Measurements from ENCODE around the gene NXPE1. TPM values are rescaled to one million over a fixed set of nuclear protein-coding genes. Genes with fewer than 3 reads are reported as not detected.

NXPE1 gene
- total RNA-seq, 1 experiment from 2014 or later = not detected

DNA sequence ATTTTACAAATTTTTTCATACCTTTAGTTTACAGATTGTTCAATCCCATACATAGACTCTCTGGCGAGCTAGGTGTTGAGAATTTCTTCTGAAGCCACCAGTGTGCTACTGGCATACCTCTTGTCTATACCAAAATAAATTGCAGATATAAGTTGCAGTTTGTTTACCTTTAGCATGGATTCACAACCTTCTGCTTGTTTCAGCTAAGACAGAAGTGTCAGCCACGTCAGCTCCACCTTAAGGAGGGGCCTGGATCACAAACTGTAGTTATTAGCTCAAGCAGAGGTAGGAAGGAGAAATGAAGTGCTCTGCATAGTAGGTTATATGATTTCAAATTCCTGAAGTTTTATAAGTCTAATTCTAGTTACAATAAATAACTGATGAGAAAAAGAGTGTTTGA lies 35.9 kb upstream of the NXPE1 start, which contains the start of gene NXPE4:
Gene NXPE4 (minus strand): TSS at position 216 of the 400 bp plus-strand sequence. CDS start 1,027 bp downstream, outside the sequence.
- TF ChIP-seq CBX3 (IDR thresholded peaks at IDR 0.05; ENCODE audit: low read depth) (no peak), YY1 (IDR thresholded peaks at IDR 0.05; ENCODE audit: extremely low read depth, insufficient replicate concordance, low read depth, low read length) (no peak), SIN3A (IDR thresholded peaks at IDR 0.05; ENCODE audit: low read depth) (no peak), ZFX (IDR thresholded peaks at IDR 0.05) (no peak), SRF (IDR thresholded peaks at IDR 0.05; ENCODE audit: low read depth) (no peak), FOSL1 (IDR thresholded peaks at IDR 0.05; ENCODE audit: low read depth) (no peak), SP1 (IDR thresholded peaks at IDR 0.05; ENCODE audit: low read depth) (no peak), TCF7L2 (IDR thresholded peaks at IDR 0.05; ENCODE audit: borderline replicate concordance, extremely low read depth, insufficient read depth, insufficient read length) (no peak), JUND (IDR thresholded peaks at IDR 0.05) (no peak), ZNF274 (IDR thresholded peaks at IDR 0.05; ENCODE audit: low read depth, low read length) (no peak), CEBPB (IDR thresholded peaks at IDR 0.05; ENCODE audit: low read depth) (no peak), EZH2 (IDR thresholded peaks at IDR 0.05) (no peak), RAD21 (IDR thresholded peaks at IDR 0.05; ENCODE audit: low read depth) (no peak), POLR2A (IDR thresholded peaks at IDR 0.05; ENCODE audit: borderline replicate concordance, extremely low read depth, insufficient read depth, insufficient read length) (no peak), EGR1 (IDR thresholded peaks at IDR 0.05; ENCODE audit: low read depth) (no peak)
- TF ChIP-seq, protein P1, sequence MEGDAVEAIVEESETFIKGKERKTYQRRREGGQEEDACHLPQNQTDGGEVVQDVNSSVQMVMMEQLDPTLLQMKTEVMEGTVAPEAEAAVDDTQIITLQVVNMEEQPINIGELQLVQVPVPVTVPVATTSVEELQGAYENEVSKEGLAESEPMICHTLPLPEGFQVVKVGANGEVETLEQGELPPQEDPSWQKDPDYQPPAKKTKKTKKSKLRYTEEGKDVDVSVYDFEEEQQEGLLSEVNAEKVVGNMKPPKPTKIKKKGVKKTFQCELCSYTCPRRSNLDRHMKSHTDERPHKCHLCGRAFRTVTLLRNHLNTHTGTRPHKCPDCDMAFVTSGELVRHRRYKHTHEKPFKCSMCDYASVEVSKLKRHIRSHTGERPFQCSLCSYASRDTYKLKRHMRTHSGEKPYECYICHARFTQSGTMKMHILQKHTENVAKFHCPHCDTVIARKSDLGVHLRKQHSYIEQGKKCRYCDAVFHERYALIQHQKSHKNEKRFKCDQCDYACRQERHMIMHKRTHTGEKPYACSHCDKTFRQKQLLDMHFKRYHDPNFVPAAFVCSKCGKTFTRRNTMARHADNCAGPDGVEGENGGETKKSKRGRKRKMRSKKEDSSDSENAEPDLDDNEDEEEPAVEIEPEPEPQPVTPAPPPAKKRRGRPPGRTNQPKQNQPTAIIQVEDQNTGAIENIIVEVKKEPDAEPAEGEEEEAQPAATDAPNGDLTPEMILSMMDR (IDR thresholded peaks at IDR 0.05 in 2 of 3, conservative IDR thresholded peaks at IDR 0.05 in 1 of 3; ENCODE audit: borderline replicate concordance in 1 of 3, insufficient read depth in 1 of 3, low read depth in 2 of 3, low read length in 2 of 3) = no peak
- TF ChIP-seq, protein P2, sequence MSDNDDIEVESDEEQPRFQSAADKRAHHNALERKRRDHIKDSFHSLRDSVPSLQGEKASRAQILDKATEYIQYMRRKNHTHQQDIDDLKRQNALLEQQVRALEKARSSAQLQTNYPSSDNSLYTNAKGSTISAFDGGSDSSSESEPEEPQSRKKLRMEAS (IDR thresholded peaks at IDR 0.05) = no peak
- TF ChIP-seq, protein P3, sequence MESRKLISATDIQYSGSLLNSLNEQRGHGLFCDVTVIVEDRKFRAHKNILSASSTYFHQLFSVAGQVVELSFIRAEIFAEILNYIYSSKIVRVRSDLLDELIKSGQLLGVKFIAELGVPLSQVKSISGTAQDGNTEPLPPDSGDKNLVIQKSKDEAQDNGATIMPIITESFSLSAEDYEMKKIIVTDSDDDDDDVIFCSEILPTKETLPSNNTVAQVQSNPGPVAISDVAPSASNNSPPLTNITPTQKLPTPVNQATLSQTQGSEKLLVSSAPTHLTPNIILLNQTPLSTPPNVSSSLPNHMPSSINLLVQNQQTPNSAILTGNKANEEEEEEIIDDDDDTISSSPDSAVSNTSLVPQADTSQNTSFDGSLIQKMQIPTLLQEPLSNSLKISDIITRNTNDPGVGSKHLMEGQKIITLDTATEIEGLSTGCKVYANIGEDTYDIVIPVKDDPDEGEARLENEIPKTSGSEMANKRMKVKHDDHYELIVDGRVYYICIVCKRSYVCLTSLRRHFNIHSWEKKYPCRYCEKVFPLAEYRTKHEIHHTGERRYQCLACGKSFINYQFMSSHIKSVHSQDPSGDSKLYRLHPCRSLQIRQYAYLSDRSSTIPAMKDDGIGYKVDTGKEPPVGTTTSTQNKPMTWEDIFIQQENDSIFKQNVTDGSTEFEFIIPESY (IDR thresholded peaks at IDR 0.05; ENCODE audit: extremely low read depth, insufficient replicate concordance, low read length) = no peak
- TF ChIP-seq, protein P4, sequence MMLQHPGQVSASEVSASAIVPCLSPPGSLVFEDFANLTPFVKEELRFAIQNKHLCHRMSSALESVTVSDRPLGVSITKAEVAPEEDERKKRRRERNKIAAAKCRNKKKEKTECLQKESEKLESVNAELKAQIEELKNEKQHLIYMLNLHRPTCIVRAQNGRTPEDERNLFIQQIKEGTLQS (IDR thresholded peaks at IDR 0.05) = no peak
- CTCF ChIA-PET = no interaction called here
- ATAC-seq (no peak), DNase-seq (ENCODE audit: low read depth, low spot score) (no peak)
- Histone ChIP-seq H2AFZ (ENCODE audit: low read depth, low read length, poor library complexity, severe bottlenecking) (no peak within 1 kb of the TSS), H3K9me2 (ENCODE audit: insufficient read depth) (no peaks in the 10 kb centered on the region), H3K4me1 (ENCODE audit: control insufficient read depth in 1 of 2, insufficient read depth in 2 of 2, low read length in 2 of 2) (no peaks in the 10 kb centered on the region), H3K36me3 (ENCODE audit: control insufficient read depth in 1 of 2, insufficient read depth in 2 of 2, low read length in 2 of 2) (no peaks in the 10 kb centered on the region), H3K9ac (ENCODE audit: low read length) (no peak within 1 kb of the TSS), H3K4me2 (ENCODE audit: low read length) (no peak within 1 kb of the TSS), H3K27me3 (ENCODE audit: insufficient read depth, low read length) (no peaks in the 10 kb centered on the region), H4K20me1 (ENCODE audit: insufficient read depth) (no peaks in the 10 kb centered on the region), H3K27ac (ENCODE audit: low read depth, low read length) (no peak within 1 kb of the TSS), H3K4me3 (replicated peaks in 1 of 2; ENCODE audit: low read depth in 1 of 2, low read length in 2 of 2) (no peak within 1 kb of the TSS), H3K9me3 (ENCODE audit: control insufficient read depth in 1 of 2, insufficient read depth in 1 of 2, low read depth in 1 of 2, low read length in 2 of 2) (no peaks in the 10 kb centered on the region), H3K79me2 (ENCODE audit: insufficient read depth, low read length) (no peaks in the 10 kb centered on the region)
- BruUV-seq (replicated peaks) = no TSS peak
- intact Hi-C loops (cut with micrococcal nuclease) = no loop called here
- RAD21 ChIA-PET (ENCODE audit: low non-redundant PET in 1 of 2, low total read pairs in 2 of 2, uncharacterized antibody in 2 of 2, unreplicated experiment in 2 of 2) = no interaction called here
- POLR2A ChIA-PET = no interaction called here
